Measurements from ENCODE around the gene TMEM98. TPM values are rescaled to one million over a fixed set of nuclear protein-coding genes. Genes with fewer than 3 reads are reported as not detected.

TMEM98 gene
- total and polyA plus RNA-seq, 2 of the 4 experiments (the other 2 are of a cell fraction) = 173 to 195 TPM

DNA sequence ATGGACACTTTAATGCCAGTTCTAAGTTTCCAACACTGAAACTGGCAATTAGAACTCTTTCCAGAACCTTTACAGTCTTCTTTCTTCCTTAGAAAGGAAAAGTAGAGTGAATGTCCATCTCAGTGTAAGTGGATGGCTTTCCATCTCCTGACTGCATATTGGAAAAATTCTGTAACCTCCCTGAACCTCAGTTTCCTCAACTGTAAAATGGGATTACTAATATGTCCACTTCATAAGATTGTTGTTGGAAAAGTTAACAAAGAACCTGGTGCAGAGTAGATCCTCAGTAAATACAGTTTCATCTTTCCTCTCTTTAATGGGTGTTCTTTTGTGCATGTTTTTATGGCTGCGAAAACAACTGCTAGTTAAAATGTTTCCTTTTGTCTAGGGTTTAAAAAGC is 2.6 kb downstream of the TMEM98 start:
- Histone ChIP-seq H3K4me3 (ENCODE audit: insufficient read depth, low read depth, low read length) (no peak overlapping the region), H4K91ac (ENCODE audit: insufficient read depth, low read depth, low read length) (no peak overlapping the region), H3K79me1 (ENCODE audit: low read depth in 1 of 2, low read length in 2 of 2) (peaks cover 11 to 56% of the 10 kb centered on the region in 2 experiments), H3K4me2 (ENCODE audit: low read depth, low read length) (peak overlapping the region; percentile 21; the same call in 1 of the 2 replicates), H2BK15ac (ENCODE audit: low read depth, low read length) (no peak overlapping the region), H3K27ac (ENCODE audit: insufficient read depth, low read length) (no peak overlapping the region), H2AFZ (replicated peaks; ENCODE audit: low read length, poor library complexity) (no peak overlapping the region), H3K27me3 (ENCODE audit: control insufficient read depth, insufficient read depth, low read length) (no peaks in the 10 kb centered on the region), H3K9me3 (ENCODE audit: control insufficient read depth, insufficient read depth, low read length) (no peaks in the 10 kb centered on the region), H4K8ac (ENCODE audit: low read depth in 2 of 2, low read length in 2 of 2) (no peak overlapping the region), H2AK9ac (replicated peaks; ENCODE audit: low read depth, low read length, poor library complexity) (no peak overlapping the region), H4K20me1 (ENCODE audit: insufficient read depth, low read length) (peaks cover 9% of the 10 kb centered on the region; the same call in 1 of the 2 replicates), H4K5ac (ENCODE audit: low read depth, low read length) (no peak overlapping the region), H3K36me3 (ENCODE audit: control insufficient read depth, insufficient read depth, low read length) (peaks cover 30% of the 10 kb centered on the region), H3K9me1 (ENCODE audit: insufficient read depth, low read length) (peaks cover 28% of the 10 kb centered on the region), H3K56ac (ENCODE audit: extremely low read depth, insufficient read depth, low read length) (no peak overlapping the region), H2BK120ac (ENCODE audit: low read depth, low read length) (no peak overlapping the region), H3K4ac (ENCODE audit: low read depth, low read length) (no peak overlapping the region), H3K9ac (ENCODE audit: low read depth, low read length) (no peak overlapping the region), H3K23ac (ENCODE audit: low read depth, low read length) (no peak overlapping the region), H3K4me1 (ENCODE audit: control insufficient read depth, insufficient read depth, low read length) (peaks cover 17% of the 10 kb centered on the region), H3K18ac (ENCODE audit: low read depth, low read length) (no peak overlapping the region), H2BK5ac (ENCODE audit: low read depth, low read length, poor library complexity, severe bottlenecking) (no peak overlapping the region), H2BK20ac (ENCODE audit: low read depth, low read length) (no peak overlapping the region), H2AK5ac (ENCODE audit: low read depth, low read length) (no peak overlapping the region), H3K14ac (replicated peaks; ENCODE audit: low read depth, low read length) (no peak overlapping the region)
- no TSS peak for BruUV-seq (replicated peaks)
- dilution Hi-C loops (cut with HindIII; ENCODE audit: low sequenced_read_pairs, unreplicated experiment) (no loop called here), in situ Hi-C loops (cut with MboI; ENCODE audit: low sequenced_read_pairs) (no loop called here), intact Hi-C loops (cut with micrococcal nuclease) (no loop called here)
- TF ChIP-seq CHD1 (IDR thresholded peaks at IDR 0.05; ENCODE audit: low read depth, low read length) (no peak), BHLHE40 (IDR thresholded peaks at IDR 0.05; ENCODE audit: low read depth, low read length) (no peak), SMC3 (IDR thresholded peaks at IDR 0.05; ENCODE audit: low read depth, low read length) (no peak), CTCF (conservative IDR thresholded peaks at IDR 0.05; ENCODE audit: low read depth, low read length) (no peak), NFE2L2 (IDR thresholded peaks at IDR 0.05; ENCODE audit: low read depth, low read length) (no peak), FOS (IDR thresholded peaks at IDR 0.05; ENCODE audit: low read depth, low read length) (no peak), RCOR1 (IDR thresholded peaks at IDR 0.05; ENCODE audit: insufficient replicate concordance, low read length) (no peak), MAFK (IDR thresholded peaks at IDR 0.05; ENCODE audit: low read depth, low read length) (no peak), ELK1 (IDR thresholded peaks at IDR 0.05; ENCODE audit: borderline replicate concordance, low read depth, low read length) (no peak)
- ATAC-seq (ENCODE audit: low read depth) = no peak
- no peak for DNase-seq
- CTCF ChIA-PET = no interaction called here
- POLR2A ChIA-PET (ENCODE audit: unreplicated experiment) = no interaction called here
- no CpG with 5 or more reads among the region's 1 CpG for WGBS, 2 experiments (ENCODE audit: extremely low coverage in 2 of 2, insufficient read length in 1 of 2)

All from IMR-90 (cell line).